GM06990 (cell line): ENCODE data around the gene RBM23.

Experiments
- DNase-seq: peaks from one replicate; pipeline ENCODE4 v3.0.0-alpha.2; 2011; ENCODE audit not compliant: insufficient read length; ENCODE audit errors: extremely low read depth
- H3K27me3 ChIP-seq: replicated peaks from 2 replicates; pipeline ENCODE4 v1.6.0; 2011; ENCODE audit warnings: low read length; ENCODE audit not compliant: control insufficient read depth, insufficient read depth
- H3K36me3 ChIP-seq: 2 replicates; pipeline ENCODE4 v1.5.1; 2011; ENCODE audit warnings: low read length; ENCODE audit not compliant: control insufficient read depth, insufficient read depth
- H3K4me3 ChIP-seq: replicated peaks from 2 replicates; pipeline ENCODE4 v1.5.1; 2011; ENCODE audit warnings: low read depth, mild to moderate bottlenecking, control low read depth, low read length
- CTCF ChIP-seq: IDR thresholded peaks from 2 replicates; pipeline ENCODE4 v1.5.1; 2011; ENCODE audit warnings: low read length, control low read depth, mild to moderate bottlenecking, inconsistent platforms; ENCODE audit not compliant: insufficient read depth, poor library complexity, severe bottlenecking

RBM23 gene

GRCh38 chr14:22847661-22848341 is 71.1 kb downstream of the RBM23 start:
- TF ChIP-seq CTCF, result no peak
- DNase-seq, result no peak
- Histone ChIP-seq H3K4me3 (no peak overlapping the region), H3K27me3 (no peaks in the 10 kb centered on the region; the same call in 1 of the 2 replicates), H3K36me3 (no peaks in the 10 kb centered on the region)

- no peak overlapping the region for H3K4me3 ChIP-seq
- no peak for DNase-seq
- no peaks in the 10 kb centered on the region; the same call in 1 of the 2 replicates for H3K27me3 ChIP-seq
- no peak for TF ChIP-seq CTCF
- no peaks in the 10 kb centered on the region for H3K36me3 ChIP-seq
Observed at GRCh38 chr14:22846811-22847307, 72.1 kb downstream of the RBM23 start.

- no peak for DNase-seq
- Histone ChIP-seq H3K4me3 (no peak overlapping the region), H3K36me3 (no peaks in the 10 kb centered on the region), H3K27me3 (no peaks in the 10 kb centered on the region; the same call in 1 of the 2 replicates)
- no peak for TF ChIP-seq CTCF
Observed at GRCh38 chr14:22845821-22846625, 72.9 kb downstream of the RBM23 start.

- Histone ChIP-seq H3K4me3 (no peak overlapping the region), H3K36me3 (no peaks in the 10 kb centered on the region), H3K27me3 (no peaks in the 10 kb centered on the region; the same call in 1 of the 2 replicates)
- no peak for TF ChIP-seq CTCF
- DNase-seq, result no peak
Observed at GRCh38 chr14:22845103-22845394, 73.9 kb downstream of the RBM23 start.

- no peak for DNase-seq
- Histone ChIP-seq H3K36me3 (no peaks in the 10 kb centered on the region), H3K4me3 (no peak overlapping the region), H3K27me3 (no peaks in the 10 kb centered on the region; the same call in 1 of the 2 replicates)
- no peak for TF ChIP-seq CTCF
Observed at GRCh38 chr14:22844221-22845102, 74.5 kb downstream of the RBM23 start.
